KMS-11 (cell line): Measurements from ENCODE around the gene TSR1.
A peak's percentile ranks its signal among the peaks of the same experiment; 100 is the strongest.

Source experiments
- H2AFZ ChIP-seq: fragments of 200-600 bp; sonication (generic); 2 replicates; pipeline ENCODE4 v1.6.1; 2016; ENCODE audit warnings: antibody characterized with exemption, mixed run types, low read depth
- H3K27ac ChIP-seq: fragments of 200-600 bp; sonication (generic); 2 replicates; pipeline ENCODE4 v1.6.1; 2016; ENCODE audit warnings: mild to moderate bottlenecking, mixed run types
- H3K27me3 ChIP-seq: fragments of 200-600 bp; sonication (generic); 2 replicates; pipeline ENCODE4 v1.6.1; 2017; ENCODE audit warnings: mild to moderate bottlenecking, low read depth, mixed run types, moderate library complexity; ENCODE audit not compliant: insufficient read depth
- H3K36me3 ChIP-seq: fragments of 200-600 bp; sonication (generic); 2 replicates; pipeline ENCODE4 v1.6.1; 2017; ENCODE audit warnings: mild to moderate bottlenecking, mixed run types; ENCODE audit not compliant: insufficient read depth
- H3K4me1 ChIP-seq: fragments of 200-600 bp; sonication (generic); 2 replicates; pipeline ENCODE4 v1.6.1; 2016; ENCODE audit warnings: mild to moderate bottlenecking, low read depth, mixed run types; ENCODE audit not compliant: poor library complexity, severe bottlenecking
- H3K4me2 ChIP-seq: fragments of 200-600 bp; sonication (generic); 2 replicates; pipeline ENCODE4 v1.7.0; 2016; ENCODE audit warnings: mild to moderate bottlenecking, mixed run types
- H3K4me3 ChIP-seq: fragments of 200-600 bp; sonication (generic); IDR thresholded peaks from 2 replicates; pipeline ENCODE4 v1.6.1; 2017; ENCODE audit warnings: low read depth, low read length, mixed read lengths; ENCODE audit not compliant: insufficient read depth
- H3K79me2 ChIP-seq: fragments of 200-600 bp; sonication (generic); 2 replicates; pipeline ENCODE4 v1.6.1; 2016; ENCODE audit warnings: low read depth, mixed run types; ENCODE audit not compliant: insufficient read depth
- H3K9ac ChIP-seq: fragments of 200-600 bp; sonication (generic); 2 replicates; pipeline ENCODE4 v1.6.1; 2016; ENCODE audit warnings: mild to moderate bottlenecking, mixed run types
- H4K20me1 ChIP-seq: fragments of 200-600 bp; sonication (generic); 2 replicates; pipeline ENCODE4 v1.6.1; 2016; ENCODE audit warnings: mild to moderate bottlenecking, mixed run types; ENCODE audit not compliant: insufficient read depth
- TF ChIP-seq, protein P1 (sequence below): fragments of 200-600 bp; sonication (generic); conservative IDR thresholded peaks from 2 replicates; pipeline ENCODE4 v1.6.1; 2017; ENCODE audit warnings: low read depth, mild to moderate bottlenecking, antibody characterized with exemption, low read length, moderate library complexity, mixed read lengths

TSR1 gene

DNA sequence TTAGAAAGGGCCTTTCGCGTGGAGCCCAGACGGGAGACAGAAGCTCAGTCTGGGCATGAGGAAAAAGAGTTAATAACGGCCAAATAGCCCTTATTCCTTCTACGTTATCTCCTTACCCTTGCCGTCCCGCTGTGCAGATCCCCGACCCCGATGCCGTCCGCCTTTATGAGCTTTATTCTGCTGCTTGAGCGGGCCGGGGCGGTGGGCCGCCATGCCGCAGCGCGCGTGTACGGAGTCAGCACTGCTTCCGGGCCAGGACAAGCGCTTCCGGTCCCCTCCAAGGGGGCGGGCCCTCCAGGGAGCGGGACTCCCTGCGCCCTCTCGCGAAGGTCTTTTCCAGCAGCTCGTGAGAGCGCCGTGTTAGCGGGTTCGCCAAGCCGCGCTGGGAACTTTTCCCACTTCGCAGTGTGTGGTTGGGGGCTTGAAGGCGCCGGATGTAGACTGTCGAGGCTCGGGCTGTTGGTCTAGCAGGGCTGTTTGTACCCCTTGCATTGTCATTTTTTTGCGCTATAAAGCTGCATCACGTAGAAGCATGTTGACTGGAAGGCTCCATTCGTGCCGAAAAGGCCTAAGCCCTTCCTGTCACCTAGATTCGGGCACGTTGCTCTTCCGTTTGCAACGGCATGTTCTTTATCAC lies at the start of gene TSR1:
TSS of gene TSR1 (minus strand) at position 243 of the 637 bp plus-strand sequence. CDS start at position 213, 30 bp downstream.
- no peaks in the 10 kb centered on the region for H3K27me3 ChIP-seq
- peaks cover 19% of the 10 kb centered on the region for H3K4me1 ChIP-seq
- TF ChIP-seq, protein P1, sequence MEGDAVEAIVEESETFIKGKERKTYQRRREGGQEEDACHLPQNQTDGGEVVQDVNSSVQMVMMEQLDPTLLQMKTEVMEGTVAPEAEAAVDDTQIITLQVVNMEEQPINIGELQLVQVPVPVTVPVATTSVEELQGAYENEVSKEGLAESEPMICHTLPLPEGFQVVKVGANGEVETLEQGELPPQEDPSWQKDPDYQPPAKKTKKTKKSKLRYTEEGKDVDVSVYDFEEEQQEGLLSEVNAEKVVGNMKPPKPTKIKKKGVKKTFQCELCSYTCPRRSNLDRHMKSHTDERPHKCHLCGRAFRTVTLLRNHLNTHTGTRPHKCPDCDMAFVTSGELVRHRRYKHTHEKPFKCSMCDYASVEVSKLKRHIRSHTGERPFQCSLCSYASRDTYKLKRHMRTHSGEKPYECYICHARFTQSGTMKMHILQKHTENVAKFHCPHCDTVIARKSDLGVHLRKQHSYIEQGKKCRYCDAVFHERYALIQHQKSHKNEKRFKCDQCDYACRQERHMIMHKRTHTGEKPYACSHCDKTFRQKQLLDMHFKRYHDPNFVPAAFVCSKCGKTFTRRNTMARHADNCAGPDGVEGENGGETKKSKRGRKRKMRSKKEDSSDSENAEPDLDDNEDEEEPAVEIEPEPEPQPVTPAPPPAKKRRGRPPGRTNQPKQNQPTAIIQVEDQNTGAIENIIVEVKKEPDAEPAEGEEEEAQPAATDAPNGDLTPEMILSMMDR: no peak
- H3K4me2 ChIP-seq: peak within 1 kb of the TSS; percentile 79
- H2AFZ ChIP-seq: peak within 1 kb of the TSS; percentile 58
- 0 out of 2 replicates have a peak, but pooled peaks cover 5% of the 10 kb centered on the region for H3K36me3 ChIP-seq
- peak within 1 kb of the TSS; percentile 67 for H3K9ac ChIP-seq
- no peaks in the 10 kb centered on the region for H4K20me1 ChIP-seq
- peak within 1 kb of the TSS; percentile 28; the same call in 1 of the 2 replicates for H3K27ac ChIP-seq
- no peak within 1 kb of the TSS for H3K4me3 ChIP-seq
- H3K79me2 ChIP-seq: peaks cover 32% of the 10 kb centered on the region

DNA sequence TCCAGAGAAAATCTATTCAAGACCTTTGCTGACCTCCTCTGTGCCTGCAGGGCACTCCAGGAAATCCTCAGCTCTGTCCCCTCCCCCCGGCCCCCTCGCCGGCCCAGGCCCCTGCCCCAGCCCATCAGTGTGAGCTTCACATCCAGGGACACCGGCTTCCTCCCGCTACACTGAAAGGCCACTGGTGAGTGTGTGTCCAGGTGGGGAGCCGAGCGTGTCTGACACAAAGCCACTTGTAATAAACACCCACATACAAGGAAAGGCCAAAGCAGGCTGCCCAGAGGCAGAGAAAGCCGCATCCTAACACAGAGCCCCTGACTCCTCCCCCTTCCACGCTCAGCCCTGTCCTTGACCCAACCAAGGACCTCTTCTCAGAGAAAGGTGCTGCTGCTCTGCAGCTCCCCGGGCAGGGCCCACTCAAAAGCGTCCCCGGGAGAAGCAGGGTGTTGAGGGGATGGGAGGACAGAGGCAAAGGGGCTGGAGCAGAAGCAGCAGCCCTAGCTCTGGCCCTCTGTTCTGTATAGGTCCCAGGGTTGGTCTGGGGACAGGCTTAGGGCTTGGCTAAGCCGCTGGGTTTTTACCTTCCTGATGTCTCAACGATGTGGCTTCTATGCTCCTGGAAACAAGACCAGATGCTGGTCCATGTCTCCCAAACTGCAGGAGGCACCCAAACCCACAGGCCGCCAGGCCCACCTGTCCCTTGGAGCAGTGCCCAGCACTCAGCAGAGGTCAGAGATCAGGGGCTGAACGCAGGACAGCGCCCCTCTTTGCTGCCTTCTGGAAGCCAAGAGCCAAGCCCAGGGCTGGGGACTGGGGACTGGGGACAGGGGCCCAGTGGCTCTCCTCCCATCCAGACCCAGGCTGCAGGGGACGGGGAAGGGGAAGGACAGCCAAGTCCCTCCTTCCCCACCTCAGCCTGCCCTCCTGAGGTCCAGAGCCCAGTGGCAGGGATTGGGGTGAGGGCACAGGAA lies 49.3 kb upstream of the TSR1 start:
- Histone ChIP-seq H3K27ac (no peak overlapping the region), H3K9ac (no peak overlapping the region), H3K79me2 (no peaks in the 10 kb centered on the region), H3K4me3 (no peak overlapping the region), H3K36me3 (no peaks in the 10 kb centered on the region), H3K4me2 (no peak overlapping the region), H4K20me1 (no peaks in the 10 kb centered on the region), H3K27me3 (no peaks in the 10 kb centered on the region), H2AFZ (no peak overlapping the region), H3K4me1 (peaks cover 6% of the 10 kb centered on the region)
- TF ChIP-seq, protein P1: no peak

DNA sequence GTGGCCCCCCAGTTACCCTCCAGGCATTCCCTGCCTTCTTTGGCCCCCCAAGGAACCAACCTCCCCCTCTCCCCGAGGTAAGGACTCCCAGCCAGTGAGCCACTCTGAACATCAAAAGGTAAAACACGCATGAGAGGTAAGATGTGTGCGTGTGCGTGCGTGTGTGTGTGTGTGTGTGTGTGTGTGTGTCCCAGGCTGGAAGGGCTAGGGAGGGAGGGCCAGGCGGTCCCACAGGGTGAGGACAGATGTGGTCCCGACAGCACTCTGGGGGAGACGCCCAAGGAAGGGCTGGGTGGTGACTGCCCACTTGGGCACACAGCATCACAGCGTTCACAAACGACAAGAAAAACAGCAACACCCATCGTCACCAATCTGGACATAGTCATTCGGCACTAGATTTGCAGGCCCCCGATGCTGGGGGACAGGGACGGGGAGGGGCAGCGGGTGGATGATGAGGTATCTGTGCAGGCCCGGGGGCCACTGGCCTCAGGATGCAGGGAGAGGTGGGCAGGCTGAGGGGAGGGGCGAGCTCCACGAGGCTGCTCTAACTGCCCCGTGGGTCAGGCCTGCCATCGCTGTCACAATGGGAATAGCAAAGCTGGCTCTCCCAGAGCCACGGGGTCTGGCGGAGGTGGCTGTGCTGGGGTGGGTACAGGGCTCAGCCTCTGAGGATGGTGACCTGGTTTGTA lies 48.3 kb upstream of the TSR1 start:
- no peak overlapping the region for H3K9ac ChIP-seq
- H3K27ac ChIP-seq: no peak overlapping the region
- TF ChIP-seq, protein P1: no peak
- H3K27me3 ChIP-seq: no peaks in the 10 kb centered on the region
- no peaks in the 10 kb centered on the region for H4K20me1 ChIP-seq
- H3K79me2 ChIP-seq: no peaks in the 10 kb centered on the region
- H3K36me3 ChIP-seq: no peaks in the 10 kb centered on the region
- no peak overlapping the region for H3K4me2 ChIP-seq
- peaks cover 6% of the 10 kb centered on the region for H3K4me1 ChIP-seq
- H2AFZ ChIP-seq: no peak overlapping the region
- no peak overlapping the region for H3K4me3 ChIP-seq

DNA sequence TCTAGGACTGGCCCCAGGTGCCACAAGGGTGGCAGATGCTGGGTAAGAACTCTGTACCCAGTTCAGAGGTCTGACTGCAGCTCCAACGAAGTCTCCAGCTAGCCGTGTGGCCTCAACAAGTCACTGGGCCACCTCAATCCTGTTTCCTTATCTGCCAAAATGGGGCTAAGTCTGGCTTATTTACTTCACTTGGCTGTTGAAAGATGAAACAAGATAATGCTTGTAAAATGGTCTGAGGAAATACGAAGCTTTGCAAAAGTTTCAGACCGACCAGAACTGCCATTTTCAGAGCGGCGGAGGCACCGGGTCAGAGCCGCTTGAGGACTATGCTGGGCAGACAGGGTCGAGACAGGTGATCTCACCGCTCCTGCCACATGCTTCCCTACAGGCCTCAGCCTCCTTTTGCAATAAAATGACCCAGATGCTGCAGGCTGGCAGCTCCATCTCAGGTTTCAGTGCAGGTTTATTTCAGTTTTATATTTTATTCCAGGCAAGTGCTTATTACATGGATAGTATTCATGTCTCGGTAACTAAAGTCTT lies 47.4 kb upstream of the TSR1 start:
- H3K79me2 ChIP-seq: no peaks in the 10 kb centered on the region
- peaks cover 6% of the 10 kb centered on the region for H3K4me1 ChIP-seq
- H3K27me3 ChIP-seq: no peaks in the 10 kb centered on the region
- H3K4me3 ChIP-seq: no peak overlapping the region
- no peak overlapping the region for H3K27ac ChIP-seq
- TF ChIP-seq, protein P1: no peak
- no peaks in the 10 kb centered on the region for H3K36me3 ChIP-seq
- no peaks in the 10 kb centered on the region for H4K20me1 ChIP-seq
- H2AFZ ChIP-seq: no peak overlapping the region
- no peak overlapping the region for H3K9ac ChIP-seq
- H3K4me2 ChIP-seq: no peak overlapping the region
